Tibial nerve (tissue), 3 donors: ENCODE measurements around the gene YARS1.

Experiments
- POLR2A ChIP-seq, 2 donors: fragments of 450-650 bp; IDR thresholded peaks; one replicate each; pipeline ENCODE4 v1.6.1; 2017; ENCODE audit warnings: antibody characterized with exemption in 2 of 2, mild to moderate bottlenecking in 2 of 2, moderate library complexity in 2 of 2
- TF ChIP-seq, protein P1 (sequence below), 5 experiments: fragments of 200-600 bp in 3 of 5; fragments of 450-650 bp in 2 of 5; sonication (generic) in 3 of 5; IDR thresholded peaks; one replicate each; pipeline ENCODE4 v1.5.1; 2016 to 2019; ENCODE audit warnings: antibody characterized with exemption in 5 of 5, mild to moderate bottlenecking in 3 of 5, moderate library complexity in 2 of 5

DNA sequence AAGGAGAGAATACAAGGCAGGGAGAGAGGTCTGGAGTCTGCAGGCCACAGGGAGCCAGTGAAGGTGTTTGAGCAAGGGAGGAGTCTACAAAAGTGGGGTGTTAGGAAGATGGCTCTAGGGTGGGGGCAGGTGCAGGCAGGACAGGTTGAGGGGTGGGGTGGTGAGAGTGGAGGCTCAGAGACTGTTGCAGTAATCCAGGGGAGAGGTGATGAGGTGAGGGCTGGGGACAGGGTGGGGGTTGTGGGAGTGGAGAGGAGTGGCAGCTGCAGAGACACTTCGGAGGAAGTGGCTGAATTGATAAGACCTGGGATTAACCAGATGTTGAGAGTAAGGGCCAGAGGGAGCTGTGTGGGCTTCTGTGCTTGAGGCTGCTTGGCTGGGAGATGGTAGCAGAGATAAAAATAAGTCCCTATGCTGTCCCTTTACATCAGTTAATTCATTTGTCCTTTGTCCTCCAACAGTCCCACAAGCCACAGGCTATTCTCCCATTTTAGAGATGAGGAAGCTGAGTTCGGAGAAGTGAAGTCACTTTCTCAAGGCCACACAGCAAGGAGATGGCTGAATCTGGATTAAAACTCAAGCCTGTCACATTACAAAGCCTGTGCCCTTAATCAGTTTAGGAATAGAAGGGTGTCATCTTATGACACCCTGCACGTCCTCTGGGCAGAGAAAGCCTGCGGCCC, 59.8 kb downstream of the YARS1 start:
- TF ChIP-seq, protein P1, sequence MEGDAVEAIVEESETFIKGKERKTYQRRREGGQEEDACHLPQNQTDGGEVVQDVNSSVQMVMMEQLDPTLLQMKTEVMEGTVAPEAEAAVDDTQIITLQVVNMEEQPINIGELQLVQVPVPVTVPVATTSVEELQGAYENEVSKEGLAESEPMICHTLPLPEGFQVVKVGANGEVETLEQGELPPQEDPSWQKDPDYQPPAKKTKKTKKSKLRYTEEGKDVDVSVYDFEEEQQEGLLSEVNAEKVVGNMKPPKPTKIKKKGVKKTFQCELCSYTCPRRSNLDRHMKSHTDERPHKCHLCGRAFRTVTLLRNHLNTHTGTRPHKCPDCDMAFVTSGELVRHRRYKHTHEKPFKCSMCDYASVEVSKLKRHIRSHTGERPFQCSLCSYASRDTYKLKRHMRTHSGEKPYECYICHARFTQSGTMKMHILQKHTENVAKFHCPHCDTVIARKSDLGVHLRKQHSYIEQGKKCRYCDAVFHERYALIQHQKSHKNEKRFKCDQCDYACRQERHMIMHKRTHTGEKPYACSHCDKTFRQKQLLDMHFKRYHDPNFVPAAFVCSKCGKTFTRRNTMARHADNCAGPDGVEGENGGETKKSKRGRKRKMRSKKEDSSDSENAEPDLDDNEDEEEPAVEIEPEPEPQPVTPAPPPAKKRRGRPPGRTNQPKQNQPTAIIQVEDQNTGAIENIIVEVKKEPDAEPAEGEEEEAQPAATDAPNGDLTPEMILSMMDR (IDR thresholded peaks at IDR 0.05): no peak
- TF ChIP-seq POLR2A (IDR thresholded peaks at IDR 0.05): no peak
